Measurements from ENCODE around the gene AKAP13. TPM values are rescaled to one million over a fixed set of nuclear protein-coding genes. Genes with fewer than 3 reads are reported as not detected.
"Not testable (repeated sequence)": the region's sequence is repeated elsewhere in the genome, so short reads cannot be mapped to it uniquely, and the experiment has no call there.

The AKAP13 gene
- total RNA-seq, 4 donors from 2014 or later, result 57.3 to 178 (median 81.5) TPM

- H3K4me3 ChIP-seq, result no peak overlapping the region
- no peaks in the 10 kb centered on the region for H3K9me3 ChIP-seq
- H3K27ac ChIP-seq, result peak overlapping the region in 1 of 4 donors; percentile 35
- intact Hi-C loops (cut with DNase I), result no loop called here
- H3K27me3 ChIP-seq, result no peaks in the 10 kb centered on the region
- H3K36me3 ChIP-seq, result peaks cover 0 to 12% (median 0%) of the 10 kb centered on the region in 3 donors
- peaks cover 0 to 49% (median 13%) of the 10 kb centered on the region in 3 donors for H3K4me1 ChIP-seq
- peak; percentile 72 to 87 (median 81) for TF ChIP-seq CTCF (IDR thresholded peaks at IDR 0.05)
- TF ChIP-seq POLR2A (IDR thresholded peaks at IDR 0.05), result no peak
- DNase-seq, result no peak
Observed at GRCh38 chr15:85485956-85486567, 105.7 kb downstream of the AKAP13 start.

- H3K27me3 ChIP-seq; H3K9me3 ChIP-seq; H3K27ac ChIP-seq; intact Hi-C loops (cut with DNase I); H3K4me3 ChIP-seq; DNase-seq: not testable (repeated sequence)
- peaks cover 0 to 12% (median 0%) of the 10 kb centered on the region in 3 donors for H3K36me3 ChIP-seq
- WGBS, 2 donors, result 87% methylated on average over 5 to 7 of the region's 7 CpGs
- H3K4me1 ChIP-seq, result peaks cover 0 to 32% (median 5%) of the 10 kb centered on the region in 3 donors
Observed at GRCh38 chr15:85487796-85488195, 107.4 kb downstream of the AKAP13 start.

GRCh38 chr15:85488997-85489396 lies 108.6 kb downstream of the AKAP13 start:
- Histone ChIP-seq H3K4me3 (no peak overlapping the region), H3K4me1 (peaks cover 0 to 30% (median under 1%) of the 10 kb centered on the region in 3 donors), H3K36me3 (peaks cover 0 to 12% (median 0%) of the 10 kb centered on the region in 3 donors), H3K9me3 (no peaks in the 10 kb centered on the region), H3K27me3 (no peaks in the 10 kb centered on the region), H3K27ac (no peak overlapping the region)
- no peak for DNase-seq
- TF ChIP-seq POLR2A (IDR thresholded peaks at IDR 0.05) (no peak), CTCF (IDR thresholded peaks at IDR 0.05) (no peak)
- WGBS, 2 donors, result 61 to 76% methylated on average over 1 of the region's 1 CpG
- intact Hi-C loops (cut with DNase I), result no loop called here

- H3K27me3 ChIP-seq, result no peaks in the 10 kb centered on the region
- no peak for TF ChIP-seq CTCF (IDR thresholded peaks at IDR 0.05)
- no peak for TF ChIP-seq POLR2A (IDR thresholded peaks at IDR 0.05)
- WGBS, 2 donors, result 65 to 74% methylated on average over 3 of the region's 3 CpGs
- intact Hi-C loops (cut with DNase I), result no loop called here
- H3K4me3 ChIP-seq, result no peak overlapping the region
- DNase-seq, result no peak
- H3K36me3 ChIP-seq, result peaks cover 0 to 12% (median 0%) of the 10 kb centered on the region in 3 donors
- no peaks in the 10 kb centered on the region for H3K9me3 ChIP-seq
- peaks cover 4 to 30% (median 4%) of the 10 kb centered on the region in 3 donors for H3K4me1 ChIP-seq
- no peak overlapping the region for H3K27ac ChIP-seq
Observed at GRCh38 chr15:85489773-85490493, 109.5 kb downstream of the AKAP13 start.

GRCh38 chr15:85490856-85491255 lies 110.5 kb downstream of the AKAP13 start:
- no peak for DNase-seq
- H3K27me3 ChIP-seq, result no peaks in the 10 kb centered on the region
- H3K27ac ChIP-seq, result no peak overlapping the region
- no peak overlapping the region for H3K4me3 ChIP-seq
- H3K9me3 ChIP-seq, result no peaks in the 10 kb centered on the region
- intact Hi-C loops (cut with DNase I), result no loop called here
- H3K4me1 ChIP-seq, result peaks cover 7 to 31% (median 8%) of the 10 kb centered on the region in 3 donors
- WGBS, 2 donors, result 85 to 100% methylated on average over 1 of the region's 1 CpG
- peaks cover 0 to 12% (median 0%) of the 10 kb centered on the region in 3 donors for H3K36me3 ChIP-seq
- TF ChIP-seq CTCF (IDR thresholded peaks at IDR 0.05) (no peak), POLR2A (IDR thresholded peaks at IDR 0.05) (no peak)

All from esophagus squamous epithelium (tissue), 5 donors.